GM21381 (cell line): Measurements from ENCODE around the gene DPEP2.

ENCODE experiments used
- ATAC-seq: cut with Tn5 transposase; IDR thresholded peaks from one replicate; pipeline ENCODE4 v1.9.1; 2021; ENCODE audit warnings: mild to moderate bottlenecking, moderate library complexity; ENCODE audit not compliant: unreplicated experiment

Gene DPEP2

DNA sequence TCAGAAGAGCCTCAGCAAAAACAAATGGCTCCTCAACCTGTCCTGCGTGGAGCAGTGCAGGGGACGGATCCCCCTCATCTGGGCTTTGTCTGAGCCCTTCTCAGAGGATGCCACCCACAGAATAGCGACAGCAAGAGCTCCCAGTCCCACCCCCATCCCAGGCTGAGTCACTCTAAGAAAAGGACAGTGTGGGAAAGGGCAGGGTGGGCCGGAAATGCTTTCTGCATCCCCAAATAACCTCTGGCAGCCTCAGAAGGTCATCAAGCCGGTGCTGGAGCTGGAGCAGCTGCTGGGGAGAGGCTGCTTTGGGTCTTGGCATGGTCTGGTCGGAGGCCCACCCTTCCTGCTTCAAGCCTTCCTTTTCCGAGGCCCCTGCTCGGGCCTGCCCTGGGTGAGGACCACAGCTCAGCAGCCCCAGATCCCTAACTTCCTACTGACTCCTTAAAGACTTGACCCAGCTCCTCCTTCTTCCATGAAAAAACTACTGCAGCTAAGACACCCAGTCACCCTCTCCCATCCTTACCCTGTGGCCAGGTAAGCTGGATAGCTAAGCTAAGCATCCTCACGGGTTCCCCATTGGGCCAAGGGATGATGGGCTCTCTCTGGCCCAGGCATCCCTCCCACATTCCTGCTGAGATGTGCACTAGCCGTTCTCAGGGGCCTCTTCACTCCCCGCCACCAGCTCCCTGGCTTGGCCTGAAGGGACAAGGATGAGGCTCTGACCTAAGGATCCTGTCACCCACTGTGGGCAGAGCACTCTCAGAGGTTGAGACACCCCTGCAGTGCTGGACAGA lies 39.6 kb downstream of the DPEP2 start:
- no peak for ATAC-seq

DNA sequence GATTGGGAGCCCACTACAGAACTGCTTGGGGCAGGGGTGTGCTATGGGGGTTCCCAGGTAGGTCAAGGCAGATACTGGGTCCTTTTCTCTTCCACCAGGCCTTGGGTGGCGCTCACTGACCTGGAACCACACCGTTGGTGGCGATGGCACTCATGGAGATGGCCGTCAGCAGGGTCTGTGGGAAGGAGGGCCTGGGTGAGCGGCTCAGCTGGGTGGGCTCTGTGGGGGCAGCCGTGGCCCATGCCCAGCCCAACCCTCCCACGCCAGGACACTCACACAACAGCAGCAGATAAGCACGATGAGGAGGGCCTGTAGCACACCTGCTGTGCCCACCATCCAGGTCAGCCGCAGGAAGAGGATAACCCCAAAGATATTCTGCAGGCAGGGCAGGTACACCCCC lies 41.7 kb downstream of the DPEP2 start:
- no peak for ATAC-seq

DNA sequence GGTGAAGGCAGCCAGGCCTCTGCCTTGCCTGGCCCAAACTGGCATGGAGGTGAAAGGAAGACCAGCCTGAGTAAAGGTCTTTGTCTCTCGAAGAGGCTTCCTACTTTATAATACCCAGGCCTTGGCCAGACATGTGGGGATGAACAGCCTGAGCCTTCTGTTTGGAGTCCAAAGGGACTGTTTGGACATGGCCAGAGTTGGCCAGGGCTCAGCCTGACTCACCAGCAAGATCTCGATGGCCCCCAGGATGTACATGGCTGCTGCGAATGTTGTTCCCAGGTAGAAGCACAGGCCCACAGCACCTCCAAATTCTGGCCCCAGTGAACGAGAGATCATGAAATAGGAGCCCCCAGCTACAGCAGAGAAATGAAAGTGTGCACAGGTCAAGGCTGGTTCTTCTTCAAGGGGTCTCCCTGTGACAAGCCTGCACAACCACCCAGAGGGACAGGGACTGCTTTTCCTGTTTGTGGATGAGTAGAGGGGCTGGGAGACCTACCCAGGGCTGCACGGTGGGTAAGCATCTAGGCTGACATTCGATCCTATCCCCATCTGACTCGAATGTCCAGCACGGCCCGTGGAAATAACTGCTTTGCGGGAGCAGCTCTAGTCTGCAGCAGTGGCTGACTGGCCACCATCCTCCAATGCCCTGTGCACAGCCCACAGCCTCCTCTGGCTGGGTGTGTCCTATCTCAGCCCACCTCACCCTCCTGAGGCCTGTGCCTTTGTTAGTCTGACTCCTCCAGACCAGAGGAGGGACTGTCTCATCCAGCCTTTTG lies 44.7 kb downstream of the DPEP2 start:
- no peak for ATAC-seq

DNA sequence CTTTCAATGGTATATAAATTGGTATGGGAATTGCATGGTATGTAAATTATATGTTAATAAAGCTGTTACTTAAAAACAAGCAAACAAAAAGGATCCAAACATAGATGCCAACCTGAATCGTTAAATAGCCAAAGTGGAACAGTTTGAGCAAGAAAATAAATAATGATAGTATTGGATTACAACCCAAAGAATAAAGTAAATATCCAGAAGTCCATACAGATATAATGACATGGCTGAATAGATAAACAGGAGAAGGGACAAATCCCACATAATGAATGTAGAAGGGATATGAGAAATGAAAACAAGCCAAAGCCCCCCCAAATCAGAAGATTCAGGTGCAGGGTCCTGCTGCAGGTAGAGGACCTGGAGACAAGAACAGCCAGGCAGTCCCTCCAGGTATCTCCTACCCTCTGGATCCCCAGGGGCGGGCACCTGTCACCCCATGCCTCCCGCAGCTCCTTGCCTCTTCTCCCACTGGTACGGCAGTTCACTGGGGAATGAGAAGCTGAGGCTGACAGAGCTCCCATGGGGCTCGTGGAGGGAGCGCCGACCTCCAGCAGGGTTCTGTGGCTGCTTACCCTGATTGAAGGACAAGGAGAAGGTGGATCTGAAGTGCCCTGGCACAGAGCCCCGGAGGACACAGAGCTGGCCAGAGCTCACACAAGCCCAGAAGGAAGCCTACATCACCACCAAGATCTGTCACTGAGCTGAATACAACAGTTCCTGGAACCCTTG lies 45.5 kb downstream of the DPEP2 start:
- no peak for ATAC-seq

DNA sequence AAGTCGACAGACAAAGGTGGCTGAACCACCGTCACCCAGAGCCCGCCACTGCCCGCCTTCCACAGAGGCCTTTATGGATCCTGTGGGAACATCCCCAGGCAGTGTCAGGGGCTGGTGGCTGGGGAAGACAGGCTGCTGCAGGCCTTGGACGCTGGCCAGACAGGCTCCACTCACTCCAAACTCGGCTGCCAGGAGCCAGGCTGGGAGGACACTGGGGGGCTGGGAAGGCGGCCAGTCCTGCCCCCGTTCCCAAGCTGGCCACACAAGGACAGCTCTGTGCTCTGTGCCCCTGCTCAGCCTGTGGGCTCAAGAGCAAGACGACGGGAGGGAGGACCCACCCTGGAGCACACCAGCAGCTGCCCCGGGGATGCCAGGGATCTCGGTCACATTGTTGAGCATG lies 47.8 kb downstream of the DPEP2 start:
- no peak for ATAC-seq

DNA sequence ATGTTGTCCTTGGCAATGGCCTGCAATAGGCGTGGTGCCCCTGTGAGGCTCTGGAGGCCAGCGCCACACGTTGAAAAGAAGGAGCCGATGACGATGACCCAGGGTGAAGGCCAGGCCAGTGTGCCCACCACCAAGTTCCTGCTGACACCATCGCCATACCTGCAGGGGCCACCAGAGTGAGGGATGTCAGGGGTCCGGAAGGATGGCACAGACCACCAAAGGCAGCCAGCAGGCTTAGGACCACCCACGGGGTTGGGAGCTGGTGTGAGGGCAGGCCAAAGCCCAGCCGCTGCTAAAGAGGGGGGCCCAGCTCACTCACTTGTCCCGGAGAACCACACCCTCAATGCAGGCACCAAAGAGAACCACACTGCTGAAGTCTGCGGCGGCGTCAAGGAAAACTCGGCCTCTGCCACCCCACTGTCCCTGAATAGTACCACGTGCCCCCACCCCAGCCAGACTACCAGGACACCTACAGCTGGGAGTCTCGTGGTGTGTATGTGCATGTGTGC lies 48.9 kb downstream of the DPEP2 start:
- no peak for ATAC-seq

DNA sequence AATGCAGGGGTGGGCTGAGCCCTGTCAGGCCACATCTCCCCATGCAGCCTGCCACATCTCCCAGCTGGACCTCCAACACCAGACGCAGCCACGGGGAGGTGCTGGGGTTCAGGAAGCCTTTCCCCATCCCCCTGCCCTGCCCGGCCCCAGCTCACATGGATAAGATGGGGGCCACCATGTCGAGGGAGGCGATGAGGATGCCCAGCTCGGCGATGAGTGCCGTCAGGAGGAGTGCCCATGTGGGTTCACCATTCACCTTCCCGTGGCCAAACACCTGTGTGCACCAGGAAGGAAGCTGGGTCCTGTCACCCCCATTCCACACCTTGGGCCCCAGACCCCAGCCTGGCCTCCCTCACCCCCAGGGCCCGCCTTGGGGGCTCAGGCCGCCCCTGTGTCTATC lies 49.6 kb downstream of the DPEP2 start:
- no peak for ATAC-seq

DNA sequence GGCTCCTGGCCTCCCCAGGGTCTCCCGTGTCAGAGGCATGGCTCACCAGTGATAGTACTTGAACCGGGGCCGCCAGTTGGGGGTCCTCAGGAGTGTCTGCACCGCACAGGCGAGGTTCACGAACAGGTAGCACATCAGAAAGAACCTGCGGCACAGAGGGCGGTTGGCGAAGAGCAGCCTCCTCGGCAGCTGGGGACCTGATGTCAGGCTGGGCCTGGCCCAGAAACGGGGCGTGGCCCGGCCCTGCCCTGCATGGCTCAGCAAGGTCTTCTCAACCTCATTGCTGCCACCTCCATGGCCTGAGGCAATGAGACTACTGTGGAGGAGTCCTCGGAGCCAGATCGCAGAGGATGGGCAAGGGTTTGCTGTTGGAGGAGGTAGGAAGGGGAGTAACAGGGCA lies 51.3 kb downstream of the DPEP2 start:
- ATAC-seq, result no peak

DNA sequence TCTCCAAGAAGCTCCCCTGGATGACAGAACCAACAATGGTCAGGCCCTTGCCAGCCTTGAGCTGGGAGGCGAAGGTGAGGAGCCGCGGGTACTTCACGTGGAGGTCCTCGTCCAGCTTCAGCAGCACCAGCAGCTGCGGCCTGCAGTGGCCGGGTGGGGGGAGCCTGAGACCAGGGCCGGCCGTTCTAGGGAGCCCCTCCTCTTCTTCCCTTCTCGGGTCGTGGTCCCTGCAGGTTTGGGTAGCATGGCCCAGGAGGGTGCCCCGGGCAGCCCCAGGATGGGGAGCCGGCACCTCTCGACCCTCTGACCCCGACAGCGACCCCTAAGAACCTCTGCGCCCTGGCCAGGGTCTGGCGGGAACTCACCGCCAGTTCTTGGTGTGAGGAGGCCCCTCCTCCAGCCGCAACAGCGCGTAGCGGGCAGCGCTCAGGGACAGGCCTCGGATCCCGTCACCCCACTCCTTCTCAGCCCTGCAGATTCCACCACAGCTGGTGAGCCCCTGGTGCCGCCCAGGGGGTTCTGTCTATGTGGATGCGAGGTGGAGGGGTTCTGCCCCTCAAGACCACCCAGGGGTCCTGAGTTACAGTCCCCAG lies 52.2 kb downstream of the DPEP2 start:
- no peak for ATAC-seq

DNA sequence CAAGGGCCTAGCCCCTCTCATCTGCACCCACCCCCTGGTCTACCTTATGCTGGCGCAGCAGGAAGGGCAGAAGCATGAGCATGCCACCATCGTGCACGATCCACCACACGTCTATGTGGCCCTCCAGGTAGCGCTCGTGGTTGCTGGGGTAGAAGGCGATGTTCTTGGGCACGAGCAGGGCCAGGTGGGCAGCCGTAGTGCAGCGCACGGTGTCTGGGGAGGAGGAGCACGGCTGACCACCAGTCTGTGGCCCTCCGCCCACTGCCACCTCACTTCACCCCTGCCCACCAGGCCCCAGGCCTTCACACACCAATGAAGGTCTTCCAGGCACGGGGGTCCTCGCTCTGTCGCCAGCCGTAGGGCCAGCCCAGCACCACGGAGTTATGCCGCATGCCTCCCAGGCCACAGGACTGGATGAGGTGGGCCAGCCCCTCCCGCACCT lies 53.1 kb downstream of the DPEP2 start:
- no peak for ATAC-seq

DNA sequence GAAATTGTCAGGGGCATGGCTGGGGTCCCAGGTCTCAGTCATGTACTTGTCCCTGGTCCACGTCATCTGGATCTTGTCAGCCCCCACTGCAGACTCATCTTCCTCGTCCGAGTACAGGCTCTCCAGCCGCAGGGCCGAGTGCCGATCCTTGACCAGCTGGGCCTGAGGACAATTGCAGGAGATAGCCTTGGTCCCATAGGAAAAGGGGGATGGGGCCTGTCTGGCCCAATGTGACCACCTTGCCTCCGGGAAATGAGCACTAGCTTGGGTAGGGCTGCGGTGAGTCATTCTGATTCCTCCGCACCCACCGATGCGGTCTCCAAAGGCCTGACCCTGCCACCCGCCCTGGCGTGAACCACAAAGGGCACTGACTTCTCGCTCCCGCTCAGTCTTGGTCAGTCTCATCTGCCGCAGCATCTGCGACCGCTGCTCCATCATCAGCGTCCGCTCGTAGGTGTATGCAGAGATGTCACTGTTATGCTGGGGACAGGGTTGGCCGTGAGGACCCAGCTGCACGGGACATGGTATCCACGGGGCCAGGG lies 53.8 kb downstream of the DPEP2 start:
- no peak for ATAC-seq

DNA sequence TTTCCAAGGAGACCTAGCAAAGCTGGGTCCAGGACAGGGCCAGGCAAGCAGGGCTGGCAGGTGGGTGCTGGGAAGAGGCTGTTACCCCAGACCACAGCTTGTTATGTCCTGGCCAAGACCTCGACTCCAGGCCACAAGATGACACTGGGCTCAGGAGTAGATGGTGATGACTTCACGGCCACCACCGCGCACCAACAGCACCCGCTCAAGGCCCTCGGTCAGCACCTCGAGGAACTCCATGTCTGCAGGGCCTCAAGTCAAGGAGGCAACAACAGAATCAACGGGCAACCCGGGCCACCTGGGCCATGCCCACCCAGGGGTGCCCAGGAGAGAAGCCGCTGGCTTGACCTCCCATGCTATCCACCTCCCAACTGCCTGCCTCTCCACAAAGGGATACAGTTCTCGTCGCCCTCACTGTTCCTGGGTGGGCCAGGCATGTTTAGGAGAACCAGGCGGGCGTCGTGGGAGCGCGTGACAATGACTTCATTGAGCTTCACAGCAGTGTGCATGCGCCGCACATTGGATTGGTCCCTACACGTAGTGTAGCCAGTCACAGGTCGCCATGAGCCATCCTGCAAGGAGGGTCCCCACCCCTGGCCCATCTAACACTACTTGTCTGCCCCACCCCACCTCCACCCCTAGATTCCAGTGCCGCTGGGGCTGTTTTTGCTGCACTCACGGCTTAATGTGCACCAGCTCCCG lies 54.4 kb downstream of the DPEP2 start:
- no peak for ATAC-seq

DNA sequence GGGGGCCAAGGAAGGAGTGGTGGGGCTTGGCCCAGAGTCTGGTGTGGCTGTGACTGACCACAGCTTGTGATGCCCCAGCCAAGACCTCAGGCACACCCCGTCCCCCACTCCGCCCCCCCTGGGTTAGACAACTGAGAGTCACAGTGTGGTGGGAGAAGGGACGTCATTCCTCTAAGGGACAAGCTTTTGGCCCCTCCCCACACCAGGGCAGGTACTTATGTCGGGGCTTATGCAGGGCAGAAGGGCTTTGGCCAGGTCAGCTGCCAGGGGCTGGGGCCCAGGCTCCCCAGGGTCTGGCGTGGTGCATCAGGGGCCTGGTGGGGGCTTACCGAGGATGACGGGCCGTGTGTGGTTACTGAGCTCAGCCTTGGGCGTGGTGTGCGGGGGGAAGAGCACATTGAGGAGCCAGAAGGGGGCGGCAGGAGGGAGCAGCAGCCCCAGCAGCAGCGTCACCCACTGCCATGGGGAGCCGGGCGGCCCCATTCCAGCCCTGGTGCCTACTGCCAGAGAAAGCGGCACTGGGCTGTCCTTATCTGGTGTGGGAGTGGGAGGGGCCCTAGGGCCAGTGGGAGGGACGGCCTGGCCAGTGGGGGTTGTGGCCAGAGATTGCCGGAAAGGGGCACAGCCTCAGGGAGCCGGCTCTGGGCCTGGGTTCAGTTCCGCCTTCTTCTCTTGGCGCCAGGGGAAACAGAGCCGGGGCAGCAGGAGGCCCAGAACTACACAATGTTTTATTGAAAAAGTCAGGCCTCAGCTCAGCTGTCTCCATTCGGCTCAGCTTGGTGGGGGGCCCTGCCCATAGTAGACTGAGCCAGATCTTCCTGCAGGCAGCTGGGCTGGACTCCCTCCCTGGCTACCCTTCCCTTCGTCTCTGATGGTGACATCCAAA lies 55.4 kb downstream of the DPEP2 start, which contains the start of gene LCAT:
LCAT (minus strand) TSS at position 502 of the 886 bp plus-strand sequence; CDS start at position 483, 19 bp downstream.
- ATAC-seq, result no peak

DNA sequence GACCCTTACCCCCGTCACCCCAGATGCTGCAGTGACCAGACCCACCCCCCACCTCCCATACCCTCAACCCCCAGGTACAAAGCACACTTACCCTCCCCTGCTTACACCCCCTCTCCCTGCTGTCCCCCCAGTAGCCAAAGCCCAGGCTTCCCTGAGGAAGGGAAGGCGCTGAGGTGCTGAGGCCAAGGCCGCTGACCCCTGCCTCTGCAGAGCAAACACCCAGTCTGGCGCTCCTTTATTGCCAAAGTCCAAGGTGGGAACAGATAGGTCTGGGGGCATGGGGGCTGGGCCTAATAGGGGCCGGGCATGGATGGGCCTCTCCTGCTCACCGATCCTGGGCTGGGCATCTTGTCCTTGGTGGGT lies 56.0 kb downstream of the DPEP2 start:
- ATAC-seq, result no peak

DNA sequence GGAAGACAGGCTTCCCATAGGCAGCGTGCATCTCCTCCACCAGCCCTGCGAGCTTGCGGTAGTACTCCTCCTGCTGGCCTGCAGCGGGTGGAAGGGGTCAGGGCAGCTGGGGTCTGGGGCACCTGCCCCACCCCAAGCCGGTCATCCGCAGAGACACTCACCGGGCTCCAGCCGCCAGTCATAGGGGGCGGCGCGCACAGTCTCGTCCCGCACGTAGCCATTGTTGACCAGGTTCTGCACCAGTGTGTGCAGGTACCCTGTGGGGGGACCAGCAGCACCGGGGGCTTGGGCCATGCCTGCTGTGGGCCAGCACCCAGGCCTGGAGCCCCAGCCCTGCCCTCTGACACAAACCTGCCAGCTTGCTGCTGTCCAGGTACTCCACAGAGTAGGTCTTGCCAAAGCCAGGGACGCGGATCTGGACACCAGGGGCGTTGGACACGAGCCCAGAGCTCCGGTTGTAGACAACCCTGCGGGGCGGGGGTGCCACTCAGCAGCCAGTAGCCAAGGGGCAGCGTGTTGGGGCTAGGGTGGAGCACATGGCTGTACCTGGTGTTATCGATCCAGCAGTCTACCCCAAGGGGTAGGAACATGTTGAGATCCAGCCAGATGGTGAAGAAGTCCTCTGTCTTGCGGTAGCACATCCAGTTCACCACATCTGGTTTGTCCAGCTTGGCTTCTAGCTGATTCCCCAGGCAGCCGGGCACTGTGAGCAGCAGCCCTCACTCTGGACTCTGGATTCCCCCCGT lies 56.6 kb downstream of the DPEP2 start:
- ATAC-seq, result no peak

DNA sequence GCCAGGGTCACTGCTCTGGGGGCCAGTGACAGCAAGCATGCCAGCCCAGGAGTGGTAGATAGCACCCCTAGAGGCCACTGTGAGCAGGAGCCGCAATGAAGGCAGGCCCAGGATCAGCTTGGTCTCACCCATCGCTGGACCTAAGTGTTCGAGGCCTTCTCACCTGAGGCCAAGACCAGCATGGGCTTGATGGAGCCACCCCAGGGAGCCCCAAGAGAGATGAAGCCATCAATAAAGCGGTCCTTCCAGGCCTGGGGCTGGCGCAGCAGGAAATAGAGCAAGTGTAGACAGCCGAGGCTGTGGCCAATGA lies 57.1 kb downstream of the DPEP2 start:
- no peak for ATAC-seq

DNA sequence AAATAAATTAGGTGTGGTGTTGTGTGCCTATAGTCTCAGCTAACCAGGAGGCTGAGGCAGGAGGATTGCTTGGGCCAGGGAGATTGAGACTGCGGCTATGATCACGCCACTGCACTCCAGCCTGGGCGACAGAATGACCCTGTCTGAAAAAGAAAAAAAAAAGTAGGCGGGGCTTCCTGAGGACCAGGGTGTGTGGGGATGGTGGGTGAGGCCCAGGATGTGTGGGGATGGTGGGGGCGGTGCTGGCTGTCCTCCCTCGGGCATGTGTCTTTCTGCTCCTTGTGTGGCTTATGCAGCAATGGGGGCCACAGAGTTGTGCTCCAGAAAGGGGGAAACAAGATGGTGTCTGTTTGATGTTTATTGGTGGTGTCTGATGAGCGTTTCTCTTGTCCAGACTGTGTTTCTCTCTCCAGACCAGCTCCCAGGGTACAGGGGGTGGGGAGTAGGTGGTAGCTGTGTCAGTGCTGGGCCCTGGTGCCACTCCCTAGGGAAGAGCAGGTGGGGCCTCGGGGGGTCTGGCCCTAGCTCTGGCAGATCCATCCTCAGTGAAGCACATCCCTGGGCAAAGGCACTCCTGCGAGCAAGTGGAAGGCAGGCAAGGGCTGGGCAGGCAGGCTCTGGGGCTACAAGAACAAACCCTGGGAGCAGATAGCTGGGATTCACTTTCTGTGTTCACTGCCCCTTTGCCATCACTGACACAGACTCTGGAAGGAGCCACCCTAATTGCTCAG lies 57.6 kb downstream of the DPEP2 start:
- ATAC-seq, result no peak
